HG02885 (cell line): ENCODE results near the gene HPN.
"Not testable (repeated sequence)": the region's sequence is repeated elsewhere in the genome, so short reads cannot be mapped to it uniquely, and the experiment has no call there.

Experiments used
- ATAC-seq: cut with Tn5 transposase; IDR thresholded peaks from one replicate; pipeline ENCODE4 v1.9.1; 2021; ENCODE audit warnings: mild to moderate bottlenecking; ENCODE audit not compliant: unreplicated experiment, poor library complexity

The HPN gene

DNA sequence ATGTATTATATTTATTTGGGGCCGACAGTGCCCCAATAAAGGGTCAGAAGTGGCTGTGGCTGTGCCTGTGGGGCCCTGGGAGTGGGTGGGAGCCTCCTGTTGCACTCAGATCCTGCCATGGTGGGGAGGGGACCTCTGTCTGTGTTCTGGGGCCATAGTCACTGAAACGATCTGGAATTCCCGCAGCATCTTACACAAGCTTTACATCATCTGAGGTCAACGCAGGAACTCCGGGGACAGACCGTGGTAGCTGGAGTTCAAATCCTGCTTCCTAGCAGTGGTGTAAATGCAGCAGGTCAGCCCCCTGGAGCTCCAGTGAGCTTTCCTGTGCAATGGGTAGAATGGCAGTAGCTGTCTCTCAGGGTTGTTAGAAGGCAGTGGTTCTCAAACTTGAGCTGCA lies 15.1 kb upstream of the HPN start:
- ATAC-seq, result no peak

- ATAC-seq, result no peak
Measured at GRCh38 chr19:35027009-35027408, 14.5 kb upstream of the HPN start.

GRCh38 chr19:35027851-35028599 lies 13.5 kb upstream of the HPN start:
- ATAC-seq, result no peak

GRCh38 chr19:35028600-35028885 lies 13.0 kb upstream of the HPN start:
- ATAC-seq, result not testable (repeated sequence)

DNA sequence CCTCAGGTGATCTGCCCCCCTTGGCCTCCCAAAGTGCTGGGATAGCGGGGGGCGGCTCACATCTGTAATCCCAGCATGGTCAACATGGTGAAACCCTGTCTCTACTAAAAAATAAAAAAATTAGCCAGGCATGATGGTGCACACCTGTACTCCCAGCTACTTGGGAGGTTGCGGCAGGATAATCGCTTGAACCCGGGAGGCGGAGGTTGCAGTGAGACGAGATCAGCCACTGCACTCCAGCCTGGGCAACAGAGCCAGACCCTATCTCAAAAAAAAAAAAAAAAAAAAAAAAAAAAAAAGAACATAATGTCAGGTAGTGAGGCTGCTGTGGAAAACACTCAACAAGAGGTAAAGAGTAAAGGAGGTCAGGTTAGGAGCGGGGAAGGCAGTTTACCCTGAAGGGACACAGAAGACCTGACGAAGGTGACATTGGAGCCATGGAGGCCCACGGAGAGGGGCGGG lies 12.2 kb upstream of the HPN start:
- not testable (repeated sequence) for ATAC-seq

DNA sequence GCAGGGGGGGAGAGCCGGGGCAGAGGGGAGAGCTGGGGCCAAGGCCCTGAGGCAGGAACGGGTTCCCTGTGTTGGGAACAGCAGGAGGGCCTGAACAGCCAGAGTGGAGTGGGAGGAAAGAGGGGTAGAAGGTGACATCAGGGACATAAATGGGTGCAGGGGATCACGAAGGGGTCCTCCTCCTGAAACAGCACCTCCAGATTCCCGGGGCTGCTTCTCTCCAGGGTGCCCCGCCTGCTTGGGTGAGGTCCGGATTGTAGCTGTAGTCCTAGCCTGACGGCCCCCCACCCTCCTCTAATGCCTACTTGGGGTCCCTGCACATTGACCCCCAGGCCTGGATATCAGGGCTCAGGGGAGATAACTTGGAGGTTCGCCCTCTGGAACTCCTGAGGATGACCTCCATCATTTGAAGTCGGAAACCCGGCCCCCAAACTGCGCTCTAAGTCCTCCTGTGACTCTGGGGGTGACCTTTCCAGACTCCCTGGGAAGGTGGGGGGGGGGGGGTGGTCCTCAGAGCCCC lies 11.7 kb upstream of the HPN start:
- no peak for ATAC-seq

DNA sequence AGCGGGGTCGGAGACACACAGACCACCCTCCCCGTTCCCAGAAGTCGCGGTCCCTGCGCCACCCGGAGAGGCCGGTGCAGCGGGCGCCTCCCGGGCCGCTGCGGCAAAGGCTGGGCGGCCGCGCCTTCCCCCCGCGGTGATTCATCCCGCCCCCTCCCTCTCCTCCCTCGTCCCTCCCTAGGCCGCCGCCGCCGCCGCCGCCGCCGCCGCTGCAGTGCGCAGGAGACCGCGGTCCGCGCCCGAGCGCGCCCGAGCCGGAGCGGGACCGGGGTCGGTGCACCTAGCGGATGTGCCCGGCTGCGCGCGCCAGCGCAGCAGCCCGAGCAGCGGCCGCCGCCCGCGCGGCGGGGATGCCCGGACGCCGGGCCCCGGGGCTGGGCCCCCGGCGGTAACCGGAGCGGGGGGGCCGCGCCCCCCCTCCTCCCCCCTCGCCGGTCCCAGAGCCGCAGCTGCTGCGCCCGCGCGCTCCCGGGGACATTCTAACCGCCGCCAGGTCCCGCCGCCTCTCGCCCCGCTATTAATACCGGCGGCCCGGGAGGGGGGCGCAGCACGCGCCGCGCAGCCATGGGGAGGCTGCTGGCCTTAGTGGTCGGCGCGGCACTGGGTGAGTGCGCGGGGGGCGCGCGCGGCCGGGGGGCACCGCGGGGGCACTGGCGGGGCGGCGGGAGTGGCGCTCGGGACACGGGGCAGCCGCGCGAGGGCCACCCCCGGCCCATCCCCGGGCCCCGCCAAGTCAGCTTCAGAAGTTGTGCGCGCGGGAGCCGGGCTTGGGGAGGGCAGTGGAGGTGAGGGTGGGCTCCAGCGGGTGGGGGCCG lies 11.1 kb upstream of the HPN start, which contains the start of gene SCN1B:
TSS of gene SCN1B (plus strand) at position 214 of the 815 bp plus-strand sequence. CDS start at position 565, 351 bp downstream.
- ATAC-seq, result no peak

- no peak for ATAC-seq
Measured at GRCh38 chr19:35031072-35031881, 10.2 kb upstream of the HPN start.

DNA sequence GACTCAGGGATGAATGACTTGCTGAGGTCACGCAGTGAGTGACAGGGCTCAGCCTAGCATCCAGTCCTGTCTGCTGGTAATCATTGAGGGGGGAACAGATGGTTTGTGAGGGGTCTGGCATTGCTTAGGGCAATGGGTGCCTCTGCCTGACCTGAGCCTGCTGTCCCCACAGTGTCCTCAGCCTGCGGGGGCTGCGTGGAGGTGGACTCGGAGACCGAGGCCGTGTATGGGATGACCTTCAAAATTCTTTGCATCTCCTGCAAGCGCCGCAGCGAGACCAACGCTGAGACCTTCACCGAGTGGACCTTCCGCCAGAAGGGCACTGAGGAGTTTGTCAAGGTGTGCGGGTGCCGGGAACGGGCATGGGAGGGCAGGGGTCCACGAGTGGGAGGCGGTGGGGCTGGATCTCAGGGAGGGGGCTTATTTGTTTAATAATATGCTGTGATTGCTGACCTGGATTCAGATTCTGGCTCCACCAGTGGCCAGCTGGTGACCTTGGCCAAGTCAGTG lies 9.1 kb upstream of the HPN start:
- ATAC-seq, result no peak

GRCh38 chr19:35033067-35034004 lies 8.2 kb upstream of the HPN start:
- no peak for ATAC-seq

DNA sequence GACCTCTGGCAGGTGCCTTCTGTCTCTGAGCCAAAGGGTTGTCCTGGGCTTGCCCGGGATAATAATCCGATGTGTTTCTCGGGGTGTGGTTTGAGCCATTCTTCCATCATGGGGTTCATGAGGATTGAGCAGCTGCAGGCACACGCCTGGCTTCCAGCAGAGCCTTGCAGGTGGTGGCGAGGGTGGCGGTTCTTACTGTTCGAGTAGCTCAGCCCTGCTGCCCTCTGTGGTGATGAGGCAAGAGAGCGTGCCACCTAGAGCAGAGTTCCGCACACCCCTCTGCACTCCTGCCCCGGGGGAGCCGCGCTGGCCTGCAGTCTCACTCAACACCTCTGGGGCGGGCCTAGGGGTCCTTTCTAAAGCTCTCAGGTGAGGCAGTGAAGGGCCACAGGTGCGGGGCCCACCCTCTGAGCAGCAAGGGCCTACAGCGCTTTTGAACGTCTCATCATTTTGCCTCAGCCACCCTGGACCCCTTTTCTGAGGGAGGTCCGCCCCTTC lies 7.5 kb upstream of the HPN start:
- no peak for ATAC-seq

GRCh38 chr19:35034588-35035382 lies 6.7 kb upstream of the HPN start:
- no peak for ATAC-seq

- ATAC-seq, result no peak
Measured at GRCh38 chr19:35037716-35038622, 3.6 kb upstream of the HPN start.

GRCh38 chr19:35038623-35039512 lies 2.7 kb upstream of the HPN start:
- ATAC-seq, result no peak

DNA sequence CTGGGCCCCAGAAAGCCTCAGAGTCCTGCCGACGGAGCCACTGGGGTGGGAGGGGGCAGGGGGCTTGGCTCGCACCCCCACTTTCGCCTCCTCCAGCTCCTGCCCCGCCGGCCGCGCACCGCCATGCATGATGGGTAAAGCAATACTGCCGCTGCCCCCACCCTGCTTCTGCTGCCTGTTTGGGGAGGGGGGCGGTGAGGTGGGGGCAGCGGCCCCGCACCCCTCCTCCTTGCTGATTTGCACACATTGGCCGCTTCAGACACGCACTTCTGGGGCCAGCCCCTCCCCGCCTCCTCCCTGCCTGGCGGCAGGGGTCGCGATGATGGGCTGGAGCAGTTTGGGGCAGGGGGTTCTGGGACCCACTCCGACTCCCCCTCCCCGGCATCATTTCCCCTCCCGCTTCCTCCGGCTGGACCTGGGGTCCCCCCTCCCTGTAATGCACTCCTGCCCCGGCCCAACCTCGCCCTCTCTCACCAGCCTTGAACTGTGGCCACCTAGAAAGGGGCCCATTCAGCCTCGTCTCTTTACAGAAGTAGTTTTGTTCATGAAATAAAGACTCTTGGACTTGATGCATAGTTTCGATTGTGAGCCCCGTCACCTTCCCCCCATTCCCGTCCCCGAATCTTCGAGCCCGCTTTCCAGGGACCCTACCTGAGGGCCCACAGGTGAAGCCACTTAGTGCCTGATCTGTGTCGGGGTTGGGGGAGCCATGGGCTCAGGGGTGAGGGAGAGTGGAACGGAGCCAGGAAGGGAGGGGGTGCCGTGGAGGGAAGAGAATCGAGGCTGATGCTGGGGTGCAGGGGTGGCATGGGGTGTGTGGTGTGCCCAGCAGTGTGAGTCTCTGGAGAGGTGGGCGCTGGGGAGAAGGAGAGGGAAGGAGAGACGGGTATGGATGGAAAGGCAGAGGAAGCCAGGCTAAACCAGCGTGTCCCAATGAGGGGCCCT lies 1.4 kb upstream of the HPN start:
- ATAC-seq, result no peak
